Tibial nerve (tissue), 4 donors: Measurements from ENCODE around the gene FBN1.
A peak's percentile ranks its signal among the peaks of the same experiment; 100 is the strongest.

Experiments used
- EP300 ChIP-seq, 2 donors: sonication (generic); formaldehyde crosslinking; IDR thresholded peaks; one replicate each; pipeline ENCODE4 v1.6.1; 2017; ENCODE audit warnings: antibody characterized with exemption in 2 of 2, mild to moderate bottlenecking in 1 of 2
- TF ChIP-seq, protein P1 (sequence below), 5 experiments: fragments of 200-600 bp in 3 of 5; fragments of 450-650 bp in 2 of 5; sonication (generic) in 3 of 5; IDR thresholded peaks; one replicate each; pipeline ENCODE4 v1.5.1; 2016 to 2019; ENCODE audit warnings: antibody characterized with exemption in 5 of 5, mild to moderate bottlenecking in 3 of 5, moderate library complexity in 2 of 5

DNA sequence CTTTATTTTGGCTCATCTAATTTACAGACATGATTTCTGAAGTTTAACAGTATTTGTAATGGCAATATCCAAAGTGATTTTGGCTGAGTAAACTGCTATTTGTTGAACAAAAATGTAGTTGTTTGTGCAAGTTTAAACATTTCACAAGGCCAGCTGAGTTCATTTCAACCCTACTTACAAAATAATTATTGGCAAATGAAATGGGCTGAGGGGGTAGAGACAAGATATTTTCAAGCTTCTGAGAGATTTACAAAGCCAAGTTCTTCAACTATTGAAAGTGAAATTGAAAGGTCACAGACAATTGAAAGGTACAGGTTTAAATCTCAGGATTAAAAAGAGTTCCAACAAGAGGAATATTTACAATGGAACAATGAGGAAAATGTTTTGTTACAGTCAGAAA lies 237.2 kb downstream of the FBN1 start:
- TF ChIP-seq, protein P1, sequence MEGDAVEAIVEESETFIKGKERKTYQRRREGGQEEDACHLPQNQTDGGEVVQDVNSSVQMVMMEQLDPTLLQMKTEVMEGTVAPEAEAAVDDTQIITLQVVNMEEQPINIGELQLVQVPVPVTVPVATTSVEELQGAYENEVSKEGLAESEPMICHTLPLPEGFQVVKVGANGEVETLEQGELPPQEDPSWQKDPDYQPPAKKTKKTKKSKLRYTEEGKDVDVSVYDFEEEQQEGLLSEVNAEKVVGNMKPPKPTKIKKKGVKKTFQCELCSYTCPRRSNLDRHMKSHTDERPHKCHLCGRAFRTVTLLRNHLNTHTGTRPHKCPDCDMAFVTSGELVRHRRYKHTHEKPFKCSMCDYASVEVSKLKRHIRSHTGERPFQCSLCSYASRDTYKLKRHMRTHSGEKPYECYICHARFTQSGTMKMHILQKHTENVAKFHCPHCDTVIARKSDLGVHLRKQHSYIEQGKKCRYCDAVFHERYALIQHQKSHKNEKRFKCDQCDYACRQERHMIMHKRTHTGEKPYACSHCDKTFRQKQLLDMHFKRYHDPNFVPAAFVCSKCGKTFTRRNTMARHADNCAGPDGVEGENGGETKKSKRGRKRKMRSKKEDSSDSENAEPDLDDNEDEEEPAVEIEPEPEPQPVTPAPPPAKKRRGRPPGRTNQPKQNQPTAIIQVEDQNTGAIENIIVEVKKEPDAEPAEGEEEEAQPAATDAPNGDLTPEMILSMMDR (IDR thresholded peaks at IDR 0.05), result no peak
- TF ChIP-seq EP300 (IDR thresholded peaks at IDR 0.05), result peak in 1 of 2 donors; percentile 66
